DND-41 (cell line): ENCODE measurements around the gene GJB4.

Experiments used
- ATAC-seq: fragments of 200-7000 bp; cut with Tn5 transposase; 3 replicates; pipeline ENCODE4 v1.9.1; 2021; ENCODE audit warnings: low read depth; ENCODE audit not compliant: insufficient read depth
- DNase-seq: peaks from one replicate; pipeline ENCODE4 v3.0.0-alpha.2; 2020
- H2AFZ ChIP-seq: 2 replicates; pipeline ENCODE4 v1.6.0; 2012; ENCODE audit warnings: low read depth, low read length
- H3K27ac ChIP-seq: 2 replicates; pipeline ENCODE4 v1.5.1; 2012; ENCODE audit warnings: low read length, inconsistent platforms
- H3K27me3 ChIP-seq: fragments of 200-600 bp; sonication (generic); 2 replicates; pipeline ENCODE4 v1.6.0; 2012; ENCODE audit warnings: low read length, mild to moderate bottlenecking, inconsistent platforms; ENCODE audit not compliant: insufficient read depth, poor library complexity
- H3K36me3 ChIP-seq: 2 replicates; pipeline ENCODE4 v1.5.1; 2012; ENCODE audit warnings: low read length, inconsistent platforms; ENCODE audit not compliant: insufficient read depth
- H3K4me1 ChIP-seq: 2 replicates; pipeline ENCODE4 v1.5.1; 2012; ENCODE audit warnings: mild to moderate bottlenecking, low read length; ENCODE audit not compliant: insufficient read depth
- H3K4me2 ChIP-seq: 2 replicates; pipeline ENCODE4 v1.6.0; 2012; ENCODE audit warnings: mild to moderate bottlenecking, moderate library complexity, low read length, inconsistent platforms; ENCODE audit not compliant: insufficient read depth
- H3K4me3 ChIP-seq, 2 experiments: fragments of 200-600 bp in 1 of 2; shearing (Covaris generic) in 1 of 2; 2 replicates each; pipeline ENCODE4 v1.5.1; 2012 to 2016; ENCODE audit warnings: inconsistent platforms in 2 of 2, low read length in 2 of 2, mild to moderate bottlenecking in 2 of 2, low read depth in 1 of 2, moderate library complexity in 1 of 2
- H3K79me2 ChIP-seq: 2 replicates; pipeline ENCODE4 v1.6.0; 2012; ENCODE audit warnings: low read length, inconsistent platforms; ENCODE audit not compliant: insufficient read depth
- H3K9ac ChIP-seq: 2 replicates; pipeline ENCODE4 v1.6.0; 2012; ENCODE audit warnings: low read depth, mild to moderate bottlenecking, inconsistent platforms, low read length, moderate library complexity
- H3K9me3 ChIP-seq: 2 replicates; pipeline ENCODE4 v1.5.1; 2012; ENCODE audit warnings: low read length, moderate library complexity, mild to moderate bottlenecking, inconsistent platforms; ENCODE audit not compliant: insufficient read depth, severe bottlenecking
- H4K20me1 ChIP-seq: 2 replicates; pipeline ENCODE4 v1.6.0; 2012; ENCODE audit warnings: low read length; ENCODE audit not compliant: insufficient read depth
- CTCF ChIP-seq: IDR thresholded peaks from 2 replicates; pipeline ENCODE4 v1.5.1; 2012; ENCODE audit warnings: borderline replicate concordance, low read length, moderate library complexity, mild to moderate bottlenecking; ENCODE audit not compliant: poor library complexity, severe bottlenecking; ENCODE audit errors: extremely low read depth
- EZH2 ChIP-seq: IDR thresholded peaks from 3 replicates; pipeline ENCODE4 v1.6.1; 2012; ENCODE audit warnings: borderline replicate concordance, low read depth, mild to moderate bottlenecking, moderate library complexity, low read length, inconsistent platforms; ENCODE audit not compliant: severe bottlenecking

Gene GJB4

DNA sequence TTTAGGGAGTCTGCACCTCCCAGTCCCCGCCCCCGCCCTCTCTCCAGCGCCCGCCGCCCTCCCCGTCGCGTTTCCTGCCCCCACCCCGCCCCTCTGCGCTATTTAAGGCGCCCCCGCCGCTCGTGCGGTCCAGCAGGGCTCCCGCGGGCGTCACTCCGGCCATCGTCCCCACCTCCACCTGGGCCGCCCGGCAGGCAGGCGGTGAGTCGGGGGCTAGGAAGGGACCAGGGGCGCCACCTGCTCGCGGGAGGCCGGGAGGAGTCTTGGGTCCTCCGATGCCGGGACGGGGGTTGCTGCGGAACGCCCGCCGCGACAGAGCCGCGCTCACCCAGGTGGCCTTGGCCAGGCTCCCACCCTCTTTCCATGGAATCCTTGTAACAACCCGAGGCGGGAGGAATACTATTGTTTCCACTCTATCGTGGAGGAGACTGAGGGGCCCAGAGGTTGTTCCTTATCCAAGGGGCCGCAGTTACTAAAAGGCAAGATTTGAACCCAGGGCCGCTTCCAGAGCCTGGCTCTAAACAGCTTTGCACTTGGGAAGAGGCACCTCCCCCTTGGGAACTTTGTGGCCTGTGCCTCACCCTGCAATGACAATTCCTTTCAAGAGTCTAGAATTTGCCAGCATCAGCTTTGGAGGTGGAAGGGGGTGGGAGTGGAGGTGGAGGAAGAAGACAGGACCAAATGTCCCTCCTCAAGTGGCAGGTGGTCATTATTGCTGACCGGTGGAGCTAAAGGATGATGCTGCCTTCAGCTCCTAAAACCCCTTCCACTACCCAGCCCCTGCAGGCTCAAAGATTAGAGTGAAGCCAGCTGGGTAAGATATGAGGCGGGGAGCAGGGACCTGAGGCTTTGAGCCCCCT is 33.6 kb downstream of the GJB4 start, which contains the start of gene GJA4:
GJA4 (plus strand) TSS at position 132 of the 860 bp plus-strand sequence. CDS start 1,215 bp downstream, outside the sequence.
- no peak within 1 kb of the TSS for H3K9ac ChIP-seq
- no peaks in the 10 kb centered on the region for H3K4me1 ChIP-seq
- no peaks in the 10 kb centered on the region for H3K36me3 ChIP-seq
- H3K4me2 ChIP-seq, result no peak within 1 kb of the TSS
- no peaks in the 10 kb centered on the region for H3K9me3 ChIP-seq
- H4K20me1 ChIP-seq, result peaks cover 5% of the 10 kb centered on the region; the same call in 1 of the 2 replicates
- H2AFZ ChIP-seq, result no peak within 1 kb of the TSS
- ATAC-seq, result no peak
- no peak within 1 kb of the TSS for H3K27ac ChIP-seq
- DNase-seq, result no peak
- no peaks in the 10 kb centered on the region for H3K79me2 ChIP-seq
- no peak within 1 kb of the TSS for H3K4me3 ChIP-seq
- no peaks in the 10 kb centered on the region for H3K27me3 ChIP-seq
- TF ChIP-seq CTCF (no peak), EZH2 (no peak)

GRCh38 chr1:34794001-34794789 is 34.7 kb downstream of the GJB4 start:
- ATAC-seq (no peak), DNase-seq (no peak)
- Histone ChIP-seq H3K4me2 (no peak overlapping the region), H3K9me3 (no peaks in the 10 kb centered on the region), H2AFZ (no peak overlapping the region), H3K4me3 (no peak overlapping the region), H3K9ac (no peak overlapping the region), H3K36me3 (no peaks in the 10 kb centered on the region), H3K4me1 (no peaks in the 10 kb centered on the region), H3K27me3 (no peaks in the 10 kb centered on the region), H3K79me2 (no peaks in the 10 kb centered on the region), H3K27ac (no peak overlapping the region), H4K20me1 (peaks cover 5% of the 10 kb centered on the region; the same call in 1 of the 2 replicates)
- TF ChIP-seq EZH2, result no peak
- TF ChIP-seq CTCF, result no peak

GRCh38 chr1:34794790-34795180 is 35.2 kb downstream of the GJB4 start:
- Histone ChIP-seq H3K79me2 (no peaks in the 10 kb centered on the region), H3K36me3 (no peaks in the 10 kb centered on the region), H3K27me3 (no peaks in the 10 kb centered on the region), H4K20me1 (peaks cover 5% of the 10 kb centered on the region; the same call in 1 of the 2 replicates), H3K9ac (no peak overlapping the region), H3K27ac (no peak overlapping the region), H3K9me3 (no peaks in the 10 kb centered on the region), H2AFZ (no peak overlapping the region), H3K4me1 (no peaks in the 10 kb centered on the region), H3K4me3 (no peak overlapping the region), H3K4me2 (no peak overlapping the region)
- no peak for DNase-seq
- TF ChIP-seq EZH2 (no peak), CTCF (no peak)
- no peak for ATAC-seq
